Activated gamma-delta T cell treated with Interleukin-2 at 50 U/mL for 16 hours (primary cell): ENCODE data around the gene FAM193A.
"Not testable (repeated sequence)": the region's sequence is repeated elsewhere in the genome, so short reads cannot be mapped to it uniquely, and the experiment has no call there.

Experiments
- DNase-seq: peaks from one replicate; pipeline ENCODE4 v3.0.0-alpha.2; 2020

The FAM193A gene

GRCh38 chr4:2732526-2732925 lies 196.1 kb downstream of the FAM193A start:
- DNase-seq, result no peak

- no peak for DNase-seq
Measured at GRCh38 chr4:2733001-2733843, 196.8 kb downstream of the FAM193A start.

GRCh38 chr4:2733844-2734574 lies 197.6 kb downstream of the FAM193A start:
- DNase-seq, result no peak

GRCh38 chr4:2734612-2735011 lies 198.2 kb downstream of the FAM193A start:
- DNase-seq, result no peak

- no peak for DNase-seq
Measured at GRCh38 chr4:2735869-2736268, 199.4 kb downstream of the FAM193A start.

GRCh38 chr4:2738296-2738695 lies 201.8 kb downstream of the FAM193A start:
- DNase-seq, result not testable (repeated sequence)

GRCh38 chr4:2741626-2742025 lies 205.2 kb downstream of the FAM193A start:
- no peak for DNase-seq

- DNase-seq, result no peak
Measured at GRCh38 chr4:2742081-2742822, 205.8 kb downstream of the FAM193A start.

GRCh38 chr4:2742823-2743517 lies 206.5 kb downstream of the FAM193A start:
- no peak for DNase-seq

GRCh38 chr4:2743518-2744445 lies 207.3 kb downstream of the FAM193A start:
- DNase-seq, result no peak

GRCh38 chr4:2744576-2745270 lies 208.3 kb downstream of the FAM193A start:
- DNase-seq, result no peak

GRCh38 chr4:2745516-2745915 lies 209.1 kb downstream of the FAM193A start:
- no peak for DNase-seq

GRCh38 chr4:2745981-2746806 lies 209.7 kb downstream of the FAM193A start:
- DNase-seq, result peak; percentile 67

- no peak for DNase-seq
Measured at GRCh38 chr4:2746891-2747695, 210.6 kb downstream of the FAM193A start.

- no peak for DNase-seq
Measured at GRCh38 chr4:2750719-2751605, 214.5 kb downstream of the FAM193A start.

- no peak for DNase-seq
Measured at GRCh38 chr4:2753436-2753835, 217.0 kb downstream of the FAM193A start.

- no peak for DNase-seq
Measured at GRCh38 chr4:2754848-2755819, 218.7 kb downstream of the FAM193A start.
